Kidney capillary endothelial cell (primary cell): ENCODE measurements around the gene ZNF207.
"Not testable (repeated sequence)": the region's sequence is repeated elsewhere in the genome, so short reads cannot be mapped to it uniquely, and the experiment has no call there.

ENCODE experiments used
- DNase-seq: peaks from one replicate; pipeline ENCODE4 v3.0.0-alpha.2; 2018; ENCODE audit warnings: low spot score

Gene ZNF207

DNA sequence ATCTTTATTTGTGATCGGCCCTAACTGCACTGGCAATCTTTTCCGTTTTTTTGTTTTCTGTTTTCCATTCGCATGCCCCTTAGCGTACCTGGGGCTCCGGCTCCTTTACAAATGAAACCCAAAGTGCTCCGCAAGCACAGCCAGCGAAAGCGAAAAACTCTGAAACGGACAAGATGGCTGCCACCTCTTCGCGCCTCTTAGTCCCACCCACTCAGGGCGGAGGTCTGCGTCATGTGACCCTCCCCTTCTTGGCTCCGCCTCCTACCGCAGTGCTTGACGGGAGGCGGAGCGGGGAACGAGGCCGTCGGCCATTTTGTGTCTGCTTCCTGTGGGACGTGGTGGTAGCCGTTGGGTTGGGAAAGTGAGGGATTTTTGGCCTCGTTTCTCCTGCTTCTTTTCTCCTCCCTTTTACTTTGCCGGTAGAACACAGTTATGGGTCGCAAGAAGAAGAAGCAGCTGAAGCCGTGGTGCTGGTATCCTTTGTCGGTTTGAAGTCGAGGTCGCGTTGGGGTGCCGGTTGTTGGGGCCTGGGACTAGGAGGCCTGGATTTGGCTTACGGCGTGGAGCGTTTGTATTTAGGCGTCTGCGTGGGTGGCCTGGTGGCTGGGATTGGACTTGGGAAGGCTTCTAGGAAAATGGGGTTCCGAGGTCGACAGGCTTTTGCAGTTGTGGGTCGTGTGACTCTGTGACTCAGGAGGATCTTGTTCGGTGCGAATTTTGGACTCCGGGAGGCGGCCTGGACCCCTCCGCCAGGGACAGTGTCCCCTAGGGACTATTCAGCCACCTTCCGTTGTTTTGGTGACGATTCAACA is at the start of gene ZNF207:
ZNF207 (plus strand) TSS at position 304 of the 812 bp plus-strand sequence; CDS start at position 433, 129 bp downstream.
- DNase-seq = peak; percentile 95

DNA sequence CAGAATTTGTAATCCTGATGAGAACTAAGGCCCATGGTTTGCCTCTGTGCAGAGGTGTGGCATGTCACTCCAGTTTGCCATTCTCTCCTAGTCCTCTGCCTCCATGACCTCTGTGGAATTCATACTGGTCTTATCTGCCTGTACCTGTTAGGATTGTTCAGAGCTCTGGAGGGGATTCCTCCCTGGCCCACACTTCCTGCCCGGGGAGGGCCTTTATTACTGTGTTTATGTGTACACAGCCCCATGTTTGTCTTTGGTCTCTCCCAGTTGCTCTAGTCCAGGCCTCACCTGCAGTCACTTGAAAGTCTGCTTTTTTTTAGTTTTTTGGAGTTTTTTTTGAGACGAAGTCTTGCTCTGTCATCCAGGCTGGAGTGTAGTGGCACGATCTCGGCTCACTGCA is 47.9 kb upstream of the ZNF207 start:
- DNase-seq = no peak

DNA sequence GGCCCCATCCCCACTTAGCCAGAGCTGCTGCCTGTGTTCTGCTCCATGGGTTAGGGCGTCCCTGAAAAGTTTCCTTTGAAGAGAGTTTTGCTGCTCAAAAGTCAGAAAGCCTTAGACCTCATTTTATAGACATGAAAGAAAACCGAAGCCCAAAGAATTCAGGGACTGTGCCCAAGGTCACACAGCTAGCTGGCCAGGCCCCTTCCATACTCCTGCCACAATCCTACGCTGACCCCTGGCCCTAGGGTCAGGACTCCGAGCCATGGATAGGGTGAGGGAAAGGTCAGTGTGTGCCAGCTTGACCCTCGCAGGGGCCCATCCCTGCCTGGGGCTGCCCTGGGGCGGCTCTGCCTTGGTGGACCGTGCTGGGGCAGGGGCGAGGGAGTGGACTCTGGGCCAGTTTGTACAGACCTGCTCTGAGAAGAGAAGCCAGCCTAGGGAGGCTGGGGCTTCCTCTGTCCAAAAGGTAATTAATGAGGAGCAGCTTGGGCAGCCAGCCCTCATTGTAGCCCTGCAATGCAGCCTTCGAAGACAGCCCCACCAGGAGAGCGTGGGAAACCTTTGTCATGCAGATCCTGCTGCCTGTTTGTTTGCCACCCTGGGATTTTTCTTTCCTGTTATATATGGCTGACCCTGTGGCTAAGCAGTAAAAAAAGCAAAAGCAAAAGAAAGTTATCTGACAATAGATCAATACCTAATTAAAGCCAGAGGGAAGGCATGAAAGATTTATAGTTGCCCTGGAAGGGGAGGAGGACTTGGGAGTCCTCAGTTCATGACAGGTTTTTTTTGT is 46.9 kb upstream of the ZNF207 start:
- no peak for DNase-seq

DNA sequence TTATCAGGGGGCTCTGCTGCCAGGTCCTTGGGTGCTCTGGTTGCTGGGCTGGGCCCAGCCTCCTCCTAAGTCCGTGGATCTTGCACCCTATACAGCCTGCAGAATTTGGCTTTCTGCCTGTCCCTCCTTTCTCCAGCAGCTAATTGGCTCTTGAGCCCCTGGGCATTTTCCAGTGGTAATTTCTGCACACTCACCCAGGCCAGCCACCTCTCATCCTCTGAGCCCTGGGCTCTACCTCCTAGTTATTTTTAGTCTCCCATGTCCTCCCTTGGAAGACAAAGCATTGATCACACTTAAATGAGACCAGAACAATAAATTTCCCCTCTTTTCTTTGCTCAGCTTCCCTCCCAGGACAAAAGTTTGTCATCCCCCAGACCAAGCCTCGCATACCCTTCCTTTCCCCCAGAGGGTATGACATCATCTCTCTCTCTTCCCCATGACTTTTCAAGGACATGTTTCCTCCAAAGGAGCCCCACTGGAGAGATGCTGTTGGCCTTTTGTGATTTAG is 46.1 kb upstream of the ZNF207 start:
- DNase-seq = no peak

DNA sequence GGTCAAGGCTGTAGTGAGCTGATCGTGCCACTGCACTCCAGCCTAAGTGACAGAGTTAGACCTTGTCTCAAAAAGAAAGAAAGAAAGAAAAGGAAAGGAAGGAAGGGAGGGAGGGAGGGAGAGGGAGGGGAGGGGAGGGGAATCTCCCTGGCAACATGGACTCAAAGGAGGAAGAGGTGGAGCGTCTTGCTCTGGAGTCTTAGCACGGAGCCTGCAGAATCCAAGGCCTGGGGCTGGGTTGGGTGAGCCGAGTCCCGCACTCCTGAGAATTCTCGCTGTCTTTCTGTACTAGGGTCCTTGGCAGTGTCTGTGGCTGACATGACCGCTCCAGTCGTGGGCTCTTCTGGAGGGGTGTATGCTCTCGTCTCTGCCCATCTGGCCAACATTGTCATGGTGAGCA is 44.9 kb upstream of the ZNF207 start:
- no peak for DNase-seq

DNA sequence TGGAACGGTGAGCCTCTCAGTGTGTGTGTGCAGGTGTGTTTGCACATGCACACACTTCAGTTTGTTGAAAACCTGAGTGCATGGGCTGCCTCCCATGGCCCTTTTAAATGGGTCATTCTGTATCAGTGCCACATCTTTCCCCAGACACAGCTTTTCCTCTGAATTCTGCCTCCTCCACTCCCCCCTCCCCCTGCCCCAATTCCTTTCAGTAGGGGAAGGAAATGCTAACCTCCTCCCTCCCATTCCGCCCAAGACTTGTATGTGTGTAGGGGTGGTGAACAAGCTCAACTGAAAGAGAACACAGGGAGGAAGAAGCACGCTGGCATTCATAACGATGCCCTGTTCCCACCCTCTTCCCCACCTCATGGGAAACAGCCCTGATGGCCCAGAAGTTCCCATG is 42.3 kb upstream of the ZNF207 start:
- no peak for DNase-seq

DNA sequence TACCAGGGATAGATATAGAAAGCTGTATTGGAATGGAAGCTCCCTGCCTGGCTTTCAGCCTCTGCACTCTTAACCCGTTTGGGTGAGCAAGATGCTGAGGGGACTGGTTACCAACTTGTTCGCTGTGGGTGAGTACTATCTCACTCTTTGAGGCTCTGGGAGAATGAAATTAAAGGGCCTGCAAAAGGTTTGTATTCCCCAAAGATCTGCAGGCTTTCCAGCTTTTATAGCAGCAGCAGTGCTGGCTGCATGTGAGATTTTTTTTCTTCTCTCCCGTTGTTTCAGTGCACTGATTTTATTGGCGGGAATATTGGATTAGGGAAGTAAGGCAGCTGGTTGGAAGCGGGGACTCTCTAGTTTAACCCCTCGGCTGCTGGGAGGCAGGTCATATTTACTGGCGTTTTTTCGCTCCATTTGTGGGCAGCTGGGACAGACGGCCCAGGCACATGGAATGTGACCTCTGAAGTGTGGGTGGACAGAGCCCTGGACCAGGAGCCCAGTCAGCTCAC is 38.9 kb upstream of the ZNF207 start:
- DNase-seq = no peak

DNA sequence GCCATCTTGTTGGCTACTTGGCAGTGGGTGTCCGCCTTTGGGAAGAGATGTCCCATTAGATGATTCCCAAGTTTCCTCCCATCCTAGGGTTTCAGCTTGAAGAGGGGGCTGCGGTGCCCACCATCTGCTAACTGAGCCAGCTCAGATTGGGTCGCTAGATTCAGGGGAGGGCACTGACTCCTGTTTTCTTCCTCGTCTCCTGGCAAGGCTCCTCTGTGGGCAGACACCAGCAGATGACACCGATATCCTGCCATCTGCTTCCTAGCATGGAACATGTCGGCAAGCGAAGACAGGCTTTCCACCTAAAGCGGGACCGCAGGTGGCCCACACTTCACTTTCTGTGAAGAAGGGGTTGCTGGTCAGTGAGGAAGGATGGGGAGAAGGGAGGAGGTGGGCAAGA is 35.3 kb upstream of the ZNF207 start:
- no peak for DNase-seq

DNA sequence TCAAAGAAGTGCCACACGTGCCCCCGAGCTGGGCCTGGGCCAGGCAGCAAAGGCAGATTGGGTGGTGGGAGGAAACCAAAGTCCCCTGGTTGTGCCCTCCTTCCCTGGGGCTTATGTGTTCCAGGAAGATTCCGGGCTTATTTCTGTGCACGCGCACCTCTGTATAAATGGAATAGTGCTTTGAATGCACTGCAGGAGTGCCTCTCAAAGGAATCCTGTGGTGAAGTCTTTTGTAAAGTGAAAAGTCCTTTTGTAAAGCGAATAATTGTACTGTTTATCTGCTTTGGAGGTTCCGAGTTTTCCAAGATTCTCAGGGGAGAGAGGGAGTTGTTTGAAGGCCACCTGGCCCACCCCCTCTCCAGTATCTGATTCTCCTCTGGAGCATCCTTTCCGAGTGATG is 34.8 kb upstream of the ZNF207 start:
- DNase-seq = no peak

DNA sequence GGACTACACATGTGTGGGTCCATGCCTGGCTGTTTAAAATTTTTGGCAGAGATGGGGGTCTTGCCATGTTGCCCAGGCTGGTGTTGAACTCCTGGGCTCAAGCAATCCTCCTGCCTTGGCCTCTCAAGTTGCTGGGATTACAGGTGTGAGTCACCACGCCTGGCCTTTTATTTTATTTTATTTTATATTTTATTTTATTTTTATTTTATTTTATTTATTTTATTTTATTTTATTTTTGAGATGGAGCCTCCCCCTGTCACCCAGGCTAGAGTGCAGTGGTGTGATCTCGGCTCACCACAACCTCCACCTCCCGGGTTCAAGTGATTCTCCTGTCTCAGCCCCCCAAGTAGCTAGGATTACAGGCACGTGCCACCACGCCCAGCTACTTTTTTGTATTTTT is 33.3 kb upstream of the ZNF207 start:
- DNase-seq = not testable (repeated sequence)

DNA sequence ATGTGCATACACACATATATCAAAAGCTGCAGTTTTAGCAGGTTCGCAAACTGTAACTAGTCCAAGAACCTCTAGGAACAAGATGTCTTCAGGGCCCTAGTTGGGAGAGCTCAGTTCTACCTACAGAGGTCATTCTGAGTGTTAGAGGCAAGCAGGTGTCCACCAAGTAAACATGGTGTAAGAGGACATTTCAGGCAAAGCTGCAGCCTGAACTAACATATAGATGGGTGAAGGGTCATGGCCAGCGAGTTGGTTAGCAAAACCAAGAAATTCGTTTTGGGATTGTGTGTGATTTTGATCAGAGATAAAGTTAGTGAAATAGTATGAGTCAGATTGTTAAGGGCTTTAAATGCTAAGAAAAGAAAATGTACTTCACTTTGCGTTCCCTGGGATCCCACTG is 32.6 kb upstream of the ZNF207 start:
- DNase-seq = no peak

DNA sequence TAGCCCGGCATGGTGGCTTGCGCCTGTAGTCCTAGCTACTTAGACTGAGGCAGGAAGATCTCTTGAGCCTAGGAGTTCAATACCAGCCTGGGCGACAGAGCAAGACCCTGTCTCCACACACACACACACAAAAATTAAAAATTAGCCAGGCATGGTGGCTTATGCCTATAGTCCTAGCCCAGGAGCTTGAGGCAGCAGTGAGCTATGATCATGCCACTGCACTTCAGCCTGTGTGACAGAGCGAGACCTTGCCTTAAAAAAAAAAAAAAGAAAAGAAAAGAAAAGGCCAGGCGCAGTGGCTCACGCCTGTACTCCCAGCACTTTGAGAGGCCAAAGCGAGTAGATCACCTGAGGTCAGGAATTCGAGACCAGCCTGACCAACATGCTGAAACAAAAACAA is 31.9 kb upstream of the ZNF207 start:
- DNase-seq = no peak

DNA sequence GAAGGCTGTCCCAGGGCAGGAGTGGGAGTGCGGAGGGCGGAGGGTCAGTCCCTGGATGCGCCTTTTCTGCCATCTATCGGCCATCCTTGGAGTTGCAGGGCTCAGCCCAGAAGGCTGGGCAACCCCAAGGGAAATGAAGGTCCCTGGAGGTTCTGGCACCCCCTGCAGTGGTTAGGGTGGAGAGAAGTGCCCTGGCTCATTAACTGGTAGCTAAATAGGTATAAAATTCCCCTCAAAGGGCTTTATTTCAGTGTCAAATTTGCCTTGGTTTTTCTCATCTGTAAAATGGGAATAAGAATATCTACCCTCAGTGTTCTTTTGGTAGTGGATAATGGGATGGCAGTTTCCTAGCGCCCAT is 30.4 kb upstream of the ZNF207 start:
- DNase-seq = peak; percentile 63

DNA sequence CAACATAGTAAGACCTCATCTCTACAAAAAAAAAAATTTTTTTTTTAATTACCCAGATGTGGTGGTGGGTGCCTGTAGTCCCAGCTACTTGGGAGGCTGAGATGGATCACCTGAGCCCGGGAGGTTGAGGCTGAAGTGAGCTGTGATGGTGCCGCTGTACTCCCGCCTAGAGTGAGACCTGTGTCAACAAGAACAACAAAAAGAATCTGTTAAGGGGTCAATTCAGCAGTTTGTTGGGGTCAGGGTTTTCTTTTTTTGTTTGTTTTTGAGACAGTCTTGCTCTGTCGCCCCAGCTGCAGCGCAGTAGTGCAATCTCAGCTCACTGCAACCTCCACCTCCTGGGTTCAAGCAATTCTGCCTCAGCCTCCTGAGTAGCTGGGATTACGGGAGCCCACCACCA is 29.9 kb upstream of the ZNF207 start:
- not testable (repeated sequence) for DNase-seq

DNA sequence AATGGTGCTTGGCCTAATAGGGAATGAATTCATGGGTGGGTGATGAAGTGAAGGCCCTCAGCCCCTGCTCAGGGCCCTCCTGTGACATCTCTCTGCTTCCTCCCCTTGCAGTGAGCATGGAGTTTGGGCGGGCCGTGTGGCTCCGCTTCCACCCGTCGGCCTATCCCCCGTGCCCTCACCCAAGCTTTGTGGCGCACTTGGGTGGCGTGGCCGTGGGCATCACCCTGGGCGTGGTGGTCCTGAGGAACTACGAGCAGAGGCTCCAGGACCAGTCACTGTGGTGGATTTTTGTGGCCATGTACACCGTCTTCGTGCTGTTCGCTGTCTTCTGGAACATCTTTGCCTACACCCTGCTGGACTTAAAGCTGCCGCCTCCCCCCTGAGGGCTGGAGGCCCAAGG is 29.1 kb upstream of the ZNF207 start:
- no peak for DNase-seq

DNA sequence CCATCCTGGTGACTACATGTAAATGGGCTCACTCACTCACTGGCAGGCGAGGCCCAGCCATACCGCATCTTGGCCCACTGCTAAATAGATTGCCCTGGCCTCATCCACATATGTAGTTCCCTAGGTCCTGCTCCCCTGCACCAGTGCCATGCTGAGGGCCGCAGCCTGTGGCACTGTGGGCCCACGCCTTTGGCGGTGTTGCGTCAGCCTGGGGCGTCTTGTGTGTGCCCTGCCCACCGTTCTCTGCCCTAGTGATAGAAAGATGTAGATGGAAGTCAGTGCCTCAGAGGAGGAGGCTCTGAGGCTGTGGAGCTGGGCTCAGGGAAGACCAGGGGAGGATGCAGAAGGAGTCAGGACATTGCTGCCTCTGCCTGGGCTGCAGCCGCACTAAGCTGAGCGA is 26.9 kb upstream of the ZNF207 start:
- no peak for DNase-seq

DNA sequence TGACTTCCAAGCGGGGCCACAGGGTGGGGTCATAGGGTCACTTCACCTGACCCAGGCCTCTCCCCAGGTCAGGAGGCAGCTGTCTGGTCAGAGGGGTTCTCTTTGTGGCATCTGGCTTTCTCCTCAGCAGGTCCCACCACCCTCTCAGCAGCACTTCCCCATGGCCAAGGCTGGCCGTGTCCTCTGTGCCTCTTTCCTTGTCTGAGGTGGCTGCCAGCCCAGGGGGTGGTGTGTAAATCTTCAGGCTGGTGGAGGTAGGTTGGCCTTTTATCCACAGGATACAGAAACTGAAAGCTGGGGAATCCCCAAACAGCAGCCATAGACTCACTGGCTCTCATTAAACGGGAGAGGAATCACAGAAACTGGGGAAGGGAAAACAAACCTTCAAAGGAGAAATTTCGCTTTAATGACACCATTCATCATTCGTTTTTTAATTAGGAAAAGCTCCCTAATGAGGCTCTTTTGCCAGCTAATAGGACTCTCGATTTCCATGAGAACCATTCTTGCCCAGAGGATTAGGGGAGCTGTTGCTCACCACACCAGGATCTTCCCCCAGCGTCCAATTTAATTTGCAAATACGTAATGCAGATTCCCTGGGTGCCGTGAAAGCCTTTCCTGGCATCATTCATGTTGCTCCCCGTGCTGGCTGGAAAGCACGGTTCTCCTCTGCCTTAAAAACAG is 26.0 kb upstream of the ZNF207 start:
- DNase-seq = no peak

DNA sequence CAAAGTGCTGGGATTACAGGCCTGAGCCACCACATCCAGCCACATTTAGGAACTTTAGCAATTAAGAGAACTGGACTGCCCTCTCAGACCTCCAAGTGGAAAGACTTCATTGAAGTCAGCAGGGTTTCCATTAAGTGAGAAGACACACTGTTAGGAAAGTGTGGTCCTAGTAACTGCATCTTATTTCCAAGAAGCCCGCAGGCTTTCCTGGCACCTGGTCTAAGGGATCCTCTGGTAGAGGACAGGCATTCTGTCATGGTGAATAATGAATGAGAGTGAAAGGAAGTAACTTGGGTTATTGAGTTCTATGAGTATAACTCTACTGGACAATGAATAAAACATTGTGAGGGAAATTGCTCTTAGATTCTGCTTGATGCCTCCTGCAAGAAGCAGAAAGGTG is 22.0 kb upstream of the ZNF207 start:
- no peak for DNase-seq

DNA sequence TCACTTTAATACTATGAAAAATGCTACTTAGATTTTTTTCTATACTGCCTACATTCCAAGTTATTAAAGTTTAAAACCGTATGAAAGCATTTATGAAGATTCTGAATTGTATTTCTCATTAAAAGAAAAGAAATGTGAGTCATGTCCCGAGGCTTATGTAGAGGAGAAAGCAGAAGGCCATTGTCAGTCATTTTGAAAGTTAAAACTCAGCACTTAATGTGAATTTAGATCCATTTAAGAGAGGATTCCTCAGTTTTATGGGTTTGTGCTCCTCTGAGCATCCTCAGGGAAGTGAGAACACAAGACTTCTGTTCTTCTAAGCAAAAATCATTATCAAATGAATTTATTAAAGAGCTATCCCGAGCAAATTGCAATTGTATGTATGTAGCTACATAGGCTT is 19.8 kb upstream of the ZNF207 start:
- no peak for DNase-seq

DNA sequence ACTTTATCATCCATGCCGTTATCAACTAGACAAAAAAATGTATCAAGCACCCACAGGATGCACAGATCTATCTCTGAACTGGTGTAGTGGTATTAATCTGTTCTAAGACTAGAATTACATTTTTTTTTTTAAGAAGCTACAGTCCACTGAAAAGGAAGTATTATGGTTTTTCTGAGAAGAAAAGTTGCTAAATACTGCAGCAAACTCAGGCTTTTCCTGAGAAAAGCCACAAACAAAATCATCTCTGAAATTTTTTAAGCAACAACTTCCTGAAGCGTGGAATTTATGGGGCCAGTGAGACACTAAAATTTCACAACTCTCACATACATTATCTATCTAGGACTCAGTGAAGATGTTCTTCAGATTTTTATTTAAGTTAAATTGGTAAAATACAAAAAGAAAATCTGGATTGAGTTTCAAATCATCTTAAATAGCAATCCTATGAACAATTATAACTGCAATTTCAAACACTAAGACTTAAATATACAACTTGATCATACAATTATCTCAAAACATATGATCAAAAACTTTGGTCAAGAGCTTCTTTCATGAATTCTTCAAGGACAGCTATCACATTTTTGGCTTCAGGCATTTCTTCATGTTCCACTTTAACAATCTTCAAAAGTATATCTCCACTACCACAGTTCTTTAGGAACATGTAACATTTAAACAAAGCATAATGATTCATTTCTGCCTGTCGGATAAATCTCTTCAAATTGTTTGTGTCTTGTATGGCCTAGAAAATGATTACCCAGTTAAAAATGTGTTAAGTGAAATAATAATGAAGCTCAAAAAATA is 18.5 kb upstream of the ZNF207 start:
- no peak for DNase-seq

DNA sequence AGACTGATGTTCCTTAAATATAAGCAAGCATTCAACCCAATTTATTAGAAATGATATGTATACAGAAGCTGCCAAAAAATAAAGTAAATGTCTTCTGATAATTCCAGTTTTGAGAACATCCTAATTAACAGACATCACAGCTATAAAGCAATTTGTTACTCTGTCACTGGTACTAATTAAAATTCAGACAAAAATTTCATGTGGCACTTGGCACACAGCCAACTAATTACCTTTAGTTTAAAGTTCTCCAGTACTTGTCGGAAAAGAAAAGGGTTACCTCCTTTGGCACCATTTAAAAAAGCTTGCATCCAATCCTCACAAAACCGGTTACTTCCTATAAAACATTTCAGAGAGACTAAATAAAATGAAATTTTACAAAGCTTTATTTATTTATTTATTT is 16.8 kb upstream of the ZNF207 start:
- DNase-seq = no peak

DNA sequence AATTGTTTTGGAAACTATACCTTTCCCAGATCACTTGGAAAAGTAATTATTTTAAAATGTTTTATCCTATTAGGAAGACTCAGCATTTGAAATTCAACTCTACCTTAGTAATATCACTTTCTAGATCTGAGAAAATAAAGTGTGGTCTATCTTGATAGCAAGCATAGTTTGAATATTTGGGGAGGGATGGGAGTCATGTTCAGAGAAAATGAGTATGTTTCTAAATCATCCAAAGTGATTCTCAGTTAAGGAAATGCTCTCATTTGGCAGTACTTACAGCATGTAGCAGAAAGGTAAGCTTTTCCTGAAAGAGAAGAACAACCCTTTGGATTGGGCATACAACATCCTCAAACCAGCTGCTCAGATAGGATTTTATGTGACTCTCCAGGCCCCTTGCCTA is 14.9 kb upstream of the ZNF207 start:
- DNase-seq = no peak
